Hepatocyte (in vitro differentiated cells): ENCODE data around the gene RASAL2. TPM values are rescaled to one million over a fixed set of nuclear protein-coding genes. Genes with fewer than 3 reads are reported as not detected.
"Not testable (repeated sequence)": the region's sequence is repeated elsewhere in the genome, so short reads cannot be mapped to it uniquely, and the experiment has no call there.

ENCODE experiments used
- DNase-seq: peaks from one replicate; pipeline ENCODE4 v3.0.0-alpha.2; 2016; ENCODE audit warnings: low spot score
- H2AFZ ChIP-seq: fragments of 200-600 bp; sonication (generic); 2 replicates; pipeline ENCODE4 v1.6.0; 2016; ENCODE audit warnings: antibody characterized with exemption, mild to moderate bottlenecking
- H3K27ac ChIP-seq: fragments of 200-600 bp; sonication (generic); 2 replicates; pipeline ENCODE4 v1.5.1; 2016; ENCODE audit warnings: mild to moderate bottlenecking
- H3K27me3 ChIP-seq: fragments of 200-600 bp; sonication (generic); 2 replicates; pipeline ENCODE4 v1.6.1; 2016
- H3K36me3 ChIP-seq: fragments of 200-600 bp; sonication (generic); replicated peaks from 2 replicates; pipeline ENCODE4 v1.5.1; 2016; ENCODE audit warnings: low read depth; ENCODE audit not compliant: insufficient read depth
- H3K4me1 ChIP-seq: fragments of 200-600 bp; sonication (generic); 2 replicates; pipeline ENCODE4 v1.5.1; 2016; ENCODE audit warnings: mild to moderate bottlenecking, moderate library complexity; ENCODE audit not compliant: insufficient read depth
- H3K4me2 ChIP-seq: fragments of 200-600 bp; sonication (generic); 2 replicates; pipeline ENCODE4 v1.6.0; 2016
- H3K4me3 ChIP-seq: fragments of 200-600 bp; sonication (generic); 2 replicates; pipeline ENCODE4 v1.5.1; 2016; ENCODE audit warnings: mild to moderate bottlenecking
- H3K79me2 ChIP-seq: fragments of 200-600 bp; sonication (generic); 2 replicates; pipeline ENCODE4 v1.6.0; 2017; ENCODE audit warnings: mild to moderate bottlenecking
- H3K9me2 ChIP-seq: fragments of 200-600 bp; sonication (generic); replicated peaks from 2 replicates; pipeline ENCODE4 v1.6.0; 2017; ENCODE audit warnings: mild to moderate bottlenecking; ENCODE audit not compliant: insufficient read depth
- H3K9me3 ChIP-seq: fragments of 200-600 bp; sonication (generic); 2 replicates; pipeline ENCODE4 v1.5.1; 2016; ENCODE audit warnings: low read depth, mild to moderate bottlenecking
- H4K20me1 ChIP-seq: fragments of 200-600 bp; sonication (generic); 2 replicates; pipeline ENCODE4 v1.6.0; 2016; ENCODE audit warnings: mild to moderate bottlenecking; ENCODE audit not compliant: insufficient read depth, poor library complexity, severe bottlenecking
- CTCF ChIP-seq: fragments of 200-600 bp; sonication (generic); IDR thresholded peaks from 2 replicates; pipeline ENCODE4 v1.5.1; 2016; ENCODE audit warnings: antibody characterized with exemption, mild to moderate bottlenecking; ENCODE audit not compliant: poor library complexity
- EZH2 ChIP-seq: fragments of 200-600 bp; sonication (generic); IDR thresholded peaks from 2 replicates; pipeline ENCODE4 v1.6.1; 2016; ENCODE audit warnings: antibody characterized with exemption, mild to moderate bottlenecking, borderline replicate concordance
- EZH2phosphoT487 ChIP-seq: fragments of 200-600 bp; sonication (generic); IDR thresholded peaks from one replicate; pipeline ENCODE4 v1.6.1; 2018; ENCODE audit warnings: antibody characterized with exemption, mild to moderate bottlenecking, low read depth, moderate library complexity; ENCODE audit not compliant: unreplicated experiment, severe bottlenecking
- WGBS: methylation state at CpG from one replicate; pipeline ENCODE4 v1.1.6; 2016; ENCODE audit warnings: low lambda C conversion rate; ENCODE audit errors: missing lambda C conversion rate; 5-methylcytosine and 5-hydroxymethylcytosine counted together
- polyA plus RNA-seq: library from polyadenylated mRNA; unstranded; fragments of >200 nt; fragmentation: Nextera tagmentation; extraction: Ambion mirVana; gene quantifications from 2 replicates; pipeline ENCODE4 v1.2.1, GENCODE V29; 2016
- total RNA-seq: library from RNA; depleted of rRNA; stranded (reverse); fragments of >200 nt; gene quantifications from 2 replicates; pipeline ENCODE4 v1.2.3, GENCODE V29; 2014

RASAL2 gene
- total and polyA plus RNA-seq, 2 experiments from 2014 or later: 8.7 to 24.0 TPM

- H4K20me1 ChIP-seq: no peaks in the 10 kb centered on the region
- no peaks in the 10 kb centered on the region for H3K4me1 ChIP-seq
- no peak overlapping the region for H3K27ac ChIP-seq
- no peaks in the 10 kb centered on the region for H3K36me3 ChIP-seq
- H3K9me2 ChIP-seq: no peaks in the 10 kb centered on the region
- H3K79me2 ChIP-seq: peaks cover 88% of the 10 kb centered on the region
- DNase-seq: no peak
- H3K27me3 ChIP-seq: no peaks in the 10 kb centered on the region
- H2AFZ ChIP-seq: no peak overlapping the region
- TF ChIP-seq CTCF (no peak), EZH2 (no peak), EZH2phosphoT487 (no peak)
- no peak overlapping the region for H3K4me3 ChIP-seq
- H3K9me3 ChIP-seq: no peaks in the 10 kb centered on the region
- 82% methylated on average over 5 of the region's 5 CpGs for WGBS
- H3K4me2 ChIP-seq: no peak overlapping the region
These were observed 25.7 kb downstream of the RASAL2 start for GRCh38 chr1:178119628-178120027.

GRCh38 chr1:178120088-178120487 lies 26.2 kb downstream of the RASAL2 start:
- no peaks in the 10 kb centered on the region for H3K27me3 ChIP-seq
- no peaks in the 10 kb centered on the region for H4K20me1 ChIP-seq
- WGBS: 98% methylated on average over 4 of the region's 4 CpGs
- H3K4me1 ChIP-seq: peaks cover under 1% of the 10 kb centered on the region
- TF ChIP-seq EZH2 (no peak), CTCF (no peak), EZH2phosphoT487 (no peak)
- H3K36me3 ChIP-seq: no peaks in the 10 kb centered on the region
- H2AFZ ChIP-seq: no peak overlapping the region
- peaks cover 88% of the 10 kb centered on the region for H3K79me2 ChIP-seq
- no peak overlapping the region for H3K27ac ChIP-seq
- H3K9me2 ChIP-seq: no peaks in the 10 kb centered on the region
- no peaks in the 10 kb centered on the region for H3K9me3 ChIP-seq
- H3K4me3 ChIP-seq: no peak overlapping the region
- no peak overlapping the region for H3K4me2 ChIP-seq
- no peak for DNase-seq

GRCh38 chr1:178120520-178121052 lies 26.7 kb downstream of the RASAL2 start:
- H2AFZ ChIP-seq, H3K4me2 ChIP-seq, H3K27me3 ChIP-seq, H3K36me3 ChIP-seq, H3K27ac ChIP-seq, H3K4me3 ChIP-seq, H4K20me1 ChIP-seq, H3K9me3 ChIP-seq, H3K9me2 ChIP-seq, H3K4me1 ChIP-seq, DNase-seq: not testable (repeated sequence)
- H3K79me2 ChIP-seq: peaks cover 83% of the 10 kb centered on the region
- WGBS: 94% methylated on average over 7 of the region's 7 CpGs

GRCh38 chr1:178121883-178122282 lies 28.0 kb downstream of the RASAL2 start:
- Histone ChIP-seq H3K27me3 (no peaks in the 10 kb centered on the region), H3K9me3 (no peaks in the 10 kb centered on the region), H2AFZ (no peak overlapping the region), H3K36me3 (no peaks in the 10 kb centered on the region), H3K4me2 (no peak overlapping the region), H3K27ac (no peak overlapping the region), H3K4me3 (no peak overlapping the region), H4K20me1 (no peaks in the 10 kb centered on the region), H3K4me1 (peaks cover 8% of the 10 kb centered on the region), H3K79me2 (peaks cover 73% of the 10 kb centered on the region), H3K9me2 (no peaks in the 10 kb centered on the region)
- no peak for TF ChIP-seq EZH2phosphoT487
- no peak for TF ChIP-seq CTCF
- no peak for TF ChIP-seq EZH2
- DNase-seq: no peak
- 61% methylated on average over 4 of the region's 4 CpGs for WGBS
